Measurements from ENCODE around the gene TNFRSF13B. TPM values are rescaled to one million over a fixed set of nuclear protein-coding genes. Genes with fewer than 3 reads are reported as not detected.

TNFRSF13B gene
- total RNA-seq, 1 experiment from 2014 or later: not detected

DNA sequence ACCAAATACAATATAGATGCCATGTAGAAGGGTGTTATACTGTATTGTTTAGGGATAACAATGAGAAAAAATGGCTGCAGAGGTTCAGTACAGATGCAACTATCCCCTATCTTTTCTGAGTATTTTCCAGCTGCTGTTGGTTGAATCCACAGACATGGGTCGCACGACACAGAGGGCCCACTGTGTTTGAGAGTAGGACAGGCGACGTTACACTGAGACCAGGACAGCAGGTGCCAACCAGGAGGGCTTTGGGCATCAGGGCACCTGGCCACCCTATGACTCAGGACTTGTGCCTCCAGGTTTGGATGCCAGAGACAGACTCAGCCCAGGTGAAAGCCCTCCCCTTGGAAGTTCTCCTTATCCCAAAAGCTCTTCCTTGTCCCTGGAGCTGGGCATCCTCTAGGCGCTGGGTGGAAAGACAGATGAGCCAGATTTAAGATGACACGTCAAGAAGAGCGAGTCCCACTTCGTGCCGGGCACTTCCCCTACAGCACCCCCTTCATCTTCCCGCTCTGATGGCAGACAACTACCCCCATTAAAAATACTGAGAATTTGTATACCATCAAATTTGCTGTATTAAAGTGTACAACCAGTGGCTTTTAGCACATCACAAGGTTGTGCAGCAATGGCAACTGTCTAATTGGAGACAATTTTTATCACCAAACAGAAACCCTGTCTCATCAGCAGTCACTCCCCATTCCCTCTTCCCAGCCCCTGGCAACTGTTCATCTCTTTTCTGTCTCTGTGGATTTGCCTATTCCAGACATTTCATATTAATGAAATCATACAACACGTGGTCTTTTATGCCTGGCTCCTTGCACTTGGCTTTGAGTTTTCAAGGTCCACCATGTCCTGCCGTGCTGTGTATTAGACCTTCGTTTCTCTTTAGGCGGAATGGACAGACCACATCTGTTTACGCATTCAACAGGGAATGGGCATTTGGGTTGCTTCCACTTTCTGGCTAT, 30.6 kb downstream of the TNFRSF13B start:
- ChIA-PET CTCF (no interaction called here), POLR2A (no interaction called here)
- intact Hi-C loops (cut with micrococcal nuclease; ENCODE audit: unreplicated experiment) (no loop called here), in situ Hi-C loops (cut with HindIII; ENCODE audit: low pct_unique_long_range_greater_than_20kb, low sequenced_read_pairs) (no loop called here)
- H3K27ac ChIP-seq (ENCODE audit: low read length): no peak overlapping the region
- no peak for ATAC-seq
- DNase-seq (ENCODE audit: low read depth, low spot score): no peak
- TF ChIP-seq TCF7L2 (IDR thresholded peaks at IDR 0.05; ENCODE audit: low read depth, low read length) (no peak), SIN3A (IDR thresholded peaks at IDR 0.05; ENCODE audit: borderline replicate concordance, insufficient read depth, low read depth, low read length) (no peak), POLR2AphosphoS5 (IDR thresholded peaks at IDR 0.05; ENCODE audit: low read depth, low read length) (no peak), CTCF (IDR thresholded peaks at IDR 0.05) (no peak)
- TF ChIP-seq, protein P1, sequence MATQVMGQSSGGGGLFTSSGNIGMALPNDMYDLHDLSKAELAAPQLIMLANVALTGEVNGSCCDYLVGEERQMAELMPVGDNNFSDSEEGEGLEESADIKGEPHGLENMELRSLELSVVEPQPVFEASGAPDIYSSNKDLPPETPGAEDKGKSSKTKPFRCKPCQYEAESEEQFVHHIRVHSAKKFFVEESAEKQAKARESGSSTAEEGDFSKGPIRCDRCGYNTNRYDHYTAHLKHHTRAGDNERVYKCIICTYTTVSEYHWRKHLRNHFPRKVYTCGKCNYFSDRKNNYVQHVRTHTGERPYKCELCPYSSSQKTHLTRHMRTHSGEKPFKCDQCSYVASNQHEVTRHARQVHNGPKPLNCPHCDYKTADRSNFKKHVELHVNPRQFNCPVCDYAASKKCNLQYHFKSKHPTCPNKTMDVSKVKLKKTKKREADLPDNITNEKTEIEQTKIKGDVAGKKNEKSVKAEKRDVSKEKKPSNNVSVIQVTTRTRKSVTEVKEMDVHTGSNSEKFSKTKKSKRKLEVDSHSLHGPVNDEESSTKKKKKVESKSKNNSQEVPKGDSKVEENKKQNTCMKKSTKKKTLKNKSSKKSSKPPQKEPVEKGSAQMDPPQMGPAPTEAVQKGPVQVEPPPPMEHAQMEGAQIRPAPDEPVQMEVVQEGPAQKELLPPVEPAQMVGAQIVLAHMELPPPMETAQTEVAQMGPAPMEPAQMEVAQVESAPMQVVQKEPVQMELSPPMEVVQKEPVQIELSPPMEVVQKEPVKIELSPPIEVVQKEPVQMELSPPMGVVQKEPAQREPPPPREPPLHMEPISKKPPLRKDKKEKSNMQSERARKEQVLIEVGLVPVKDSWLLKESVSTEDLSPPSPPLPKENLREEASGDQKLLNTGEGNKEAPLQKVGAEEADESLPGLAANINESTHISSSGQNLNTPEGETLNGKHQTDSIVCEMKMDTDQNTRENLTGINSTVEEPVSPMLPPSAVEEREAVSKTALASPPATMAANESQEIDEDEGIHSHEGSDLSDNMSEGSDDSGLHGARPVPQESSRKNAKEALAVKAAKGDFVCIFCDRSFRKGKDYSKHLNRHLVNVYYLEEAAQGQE (IDR thresholded peaks at IDR 0.05; ENCODE audit: insufficient read depth in 1 of 2, low read depth in 2 of 2, low read length in 1 of 2): no peak
- H3K36me3 ChIP-seq (ENCODE audit: control insufficient read depth, insufficient read depth, low read length): no peaks in the 10 kb centered on the region
- H3K27me3 ChIP-seq (ENCODE audit: control insufficient read depth, insufficient read depth, low read length): no peaks in the 10 kb centered on the region
- no peaks in the 10 kb centered on the region for H3K9me3 ChIP-seq (ENCODE audit: control insufficient read depth, insufficient read depth, low read depth, low read length)
- no peaks in the 10 kb centered on the region for H3K4me1 ChIP-seq (ENCODE audit: control insufficient read depth, insufficient read depth, low read length)
- no TSS peak for BruUV-seq (replicated peaks)
- no peak overlapping the region for H3K4me3 ChIP-seq (ENCODE audit: low read depth in 2 of 2, low read length in 2 of 2)

GRCh38 chr17:16940116-16940881, 31.6 kb downstream of the TNFRSF13B start:
- no peak for DNase-seq (ENCODE audit: low read depth, low spot score)
- TF ChIP-seq POLR2AphosphoS5 (IDR thresholded peaks at IDR 0.05; ENCODE audit: low read depth, low read length) (no peak), CTCF (IDR thresholded peaks at IDR 0.05) (no peak), TCF7L2 (IDR thresholded peaks at IDR 0.05; ENCODE audit: low read depth, low read length) (no peak), SIN3A (IDR thresholded peaks at IDR 0.05; ENCODE audit: borderline replicate concordance, insufficient read depth, low read depth, low read length) (no peak)
- TF ChIP-seq, protein P1 (IDR thresholded peaks at IDR 0.05; ENCODE audit: insufficient read depth in 1 of 2, low read depth in 2 of 2, low read length in 1 of 2): no peak
- Histone ChIP-seq H3K4me1 (ENCODE audit: control insufficient read depth, insufficient read depth, low read length) (no peaks in the 10 kb centered on the region), H3K9me3 (ENCODE audit: control insufficient read depth, insufficient read depth, low read depth, low read length) (no peaks in the 10 kb centered on the region), H3K4me3 (ENCODE audit: low read depth in 2 of 2, low read length in 2 of 2) (no peak overlapping the region), H3K27me3 (ENCODE audit: control insufficient read depth, insufficient read depth, low read length) (no peaks in the 10 kb centered on the region), H3K27ac (ENCODE audit: low read length) (no peak overlapping the region), H3K36me3 (ENCODE audit: control insufficient read depth, insufficient read depth, low read length) (no peaks in the 10 kb centered on the region)
- in situ Hi-C loops (cut with HindIII; ENCODE audit: low pct_unique_long_range_greater_than_20kb, low sequenced_read_pairs): no loop called here
- intact Hi-C loops (cut with micrococcal nuclease; ENCODE audit: unreplicated experiment): no loop called here
- POLR2A ChIA-PET: no interaction called here
- no TSS peak for BruUV-seq (replicated peaks)
- no peak for ATAC-seq
- CTCF ChIA-PET: no interaction called here
